Stomach smooth muscle (tissue), 2 donors: ENCODE measurements around the gene DBF4B.
"Not testable (repeated sequence)": the region's sequence is repeated elsewhere in the genome, so short reads cannot be mapped to it uniquely, and the experiment has no call there.

Experiments used
- H3K27ac ChIP-seq: one replicate; pipeline ENCODE4 v1.7.0; 2013; ENCODE audit warnings: mild to moderate bottlenecking, low read length, inconsistent platforms
- H3K27me3 ChIP-seq, 2 donors: one replicate each; pipeline ENCODE4 v1.7.0; 2013; ENCODE audit warnings: low read length in 2 of 2; ENCODE audit not compliant: insufficient read depth in 2 of 2, control insufficient read depth in 1 of 2
- H3K36me3 ChIP-seq, 2 donors: one replicate each; pipeline ENCODE4 v1.7.0; 2013; ENCODE audit warnings: low read length in 2 of 2; ENCODE audit not compliant: control insufficient read depth in 2 of 2, insufficient read depth in 2 of 2
- H3K4me1 ChIP-seq: one replicate; pipeline ENCODE4 v1.7.0; 2013; ENCODE audit warnings: low read length; ENCODE audit not compliant: control insufficient read depth, insufficient read depth
- H3K4me3 ChIP-seq, 2 donors: one replicate each; pipeline ENCODE4 v1.7.0; 2013; ENCODE audit warnings: low read length in 2 of 2
- H3K9ac ChIP-seq, 2 donors: one replicate each; pipeline ENCODE4 v1.7.0; 2013; ENCODE audit warnings: low read length in 2 of 2, mild to moderate bottlenecking in 1 of 2
- H3K9me3 ChIP-seq, 2 donors: one replicate each; pipeline ENCODE4 v1.7.0; 2013; ENCODE audit warnings: low read length in 2 of 2; ENCODE audit not compliant: control insufficient read depth in 2 of 2
- donor health status: healthy.
- donor health status: Pancreatic carcinoma.

The DBF4B gene

DNA sequence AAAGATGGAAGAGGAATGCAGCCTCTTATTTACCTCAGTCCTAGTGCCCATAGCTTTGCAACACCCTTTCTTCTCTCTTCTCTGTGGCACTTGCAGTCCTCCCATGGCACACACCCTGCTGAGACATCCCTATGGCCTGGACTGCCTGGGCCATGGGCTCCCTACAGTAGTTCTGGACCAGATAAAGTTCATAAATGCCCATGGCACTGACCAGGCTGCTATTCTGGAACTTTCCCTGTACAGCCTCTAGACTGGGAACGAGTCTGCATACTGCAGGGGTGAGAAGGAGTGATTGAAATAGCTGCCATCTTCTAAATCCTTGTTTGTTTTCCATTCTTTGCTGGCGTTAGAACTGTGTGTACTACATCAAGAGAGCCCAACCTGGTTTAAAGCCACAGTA is 25.8 kb downstream of the DBF4B start:
- Histone ChIP-seq H3K4me3 (no peak overlapping the region), H3K36me3 (peaks cover 5 to 18% of the 10 kb centered on the region in 2 donors), H3K9ac (no peak overlapping the region), H3K4me1 (no peaks in the 10 kb centered on the region), H3K27ac (no peak overlapping the region), H3K27me3 (no peaks in the 10 kb centered on the region), H3K9me3 (no peaks in the 10 kb centered on the region)

DNA sequence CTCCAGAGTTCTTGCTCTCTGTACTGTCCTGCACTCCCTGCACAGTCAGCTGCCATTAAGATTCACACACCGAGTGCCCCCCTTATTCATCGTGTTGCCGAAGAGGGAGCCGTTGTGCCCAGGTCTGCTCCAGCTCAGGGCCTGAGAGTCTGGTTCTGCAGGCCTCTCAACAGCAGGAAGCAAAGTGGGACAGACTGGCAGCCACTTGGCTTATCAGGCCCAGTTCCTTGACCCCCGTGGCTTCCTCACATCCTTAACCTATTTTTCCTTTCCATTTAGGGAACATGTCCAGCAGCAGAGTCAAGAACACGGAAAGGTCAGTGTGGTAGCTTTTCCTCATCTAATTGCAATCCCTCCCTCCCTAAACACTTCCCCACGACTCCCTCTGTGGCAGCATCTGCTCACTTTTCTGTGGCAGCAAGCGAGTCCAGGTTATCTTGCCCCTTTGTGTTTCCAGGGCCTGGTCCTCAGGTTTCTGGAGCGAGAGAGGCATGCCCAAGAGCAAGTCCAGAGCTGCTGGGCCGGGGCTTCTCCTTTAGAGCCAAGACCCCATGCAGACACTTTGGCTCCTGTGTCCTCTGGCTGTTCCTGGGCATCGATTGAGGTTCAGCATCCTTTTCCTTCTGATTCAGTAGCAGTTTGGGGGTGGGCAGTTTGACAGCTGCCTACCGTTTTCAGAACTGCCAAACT is 28.2 kb downstream of the DBF4B start:
- H3K4me3 ChIP-seq: no peak overlapping the region
- H3K4me1 ChIP-seq: no peaks in the 10 kb centered on the region
- no peak overlapping the region for H3K27ac ChIP-seq
- no peaks in the 10 kb centered on the region for H3K9me3 ChIP-seq
- H3K36me3 ChIP-seq: peaks cover 0 to 3% of the 10 kb centered on the region in 2 donors
- no peaks in the 10 kb centered on the region for H3K27me3 ChIP-seq
- H3K9ac ChIP-seq: no peak overlapping the region

DNA sequence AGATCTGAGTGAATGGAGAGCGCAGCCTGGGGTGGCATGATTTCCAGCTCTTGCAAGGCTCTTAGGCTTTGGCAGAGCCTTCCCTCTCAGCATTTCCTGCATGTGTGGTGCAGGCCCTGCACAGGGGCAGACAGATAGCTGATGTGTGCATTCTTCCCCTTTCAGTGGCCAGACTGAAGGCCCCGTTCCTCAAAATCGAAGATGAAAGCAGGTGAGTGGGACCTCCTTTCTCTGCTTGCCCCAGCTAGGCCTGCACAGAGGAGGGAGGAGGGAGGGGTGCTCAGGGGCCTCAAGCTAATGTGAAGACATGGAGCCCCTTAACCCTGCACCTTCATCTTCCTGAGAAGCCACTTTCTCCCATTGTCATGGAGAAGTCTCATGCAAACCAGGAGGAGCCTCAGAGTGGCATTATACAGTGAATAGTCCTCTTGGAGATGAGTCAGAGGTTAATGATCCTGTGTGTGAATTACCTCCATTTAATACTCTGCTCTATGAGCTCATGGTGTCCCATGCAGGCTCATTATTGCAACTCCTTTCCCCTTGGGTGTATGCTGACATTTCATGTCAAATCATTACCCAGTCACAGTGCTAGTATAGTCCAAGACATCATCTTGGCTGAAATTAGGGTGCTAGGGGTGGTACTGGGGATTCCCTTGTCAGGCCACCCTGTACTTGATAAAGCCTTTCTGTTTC is 29.9 kb downstream of the DBF4B start:
- Histone ChIP-seq H3K4me3 (no peak overlapping the region), H3K27ac (no peak overlapping the region), H3K9me3 (no peaks in the 10 kb centered on the region), H3K27me3 (no peaks in the 10 kb centered on the region), H3K4me1 (no peaks in the 10 kb centered on the region), H3K36me3 (peaks cover 0 to 3% of the 10 kb centered on the region in 2 donors), H3K9ac (no peak overlapping the region)

DNA sequence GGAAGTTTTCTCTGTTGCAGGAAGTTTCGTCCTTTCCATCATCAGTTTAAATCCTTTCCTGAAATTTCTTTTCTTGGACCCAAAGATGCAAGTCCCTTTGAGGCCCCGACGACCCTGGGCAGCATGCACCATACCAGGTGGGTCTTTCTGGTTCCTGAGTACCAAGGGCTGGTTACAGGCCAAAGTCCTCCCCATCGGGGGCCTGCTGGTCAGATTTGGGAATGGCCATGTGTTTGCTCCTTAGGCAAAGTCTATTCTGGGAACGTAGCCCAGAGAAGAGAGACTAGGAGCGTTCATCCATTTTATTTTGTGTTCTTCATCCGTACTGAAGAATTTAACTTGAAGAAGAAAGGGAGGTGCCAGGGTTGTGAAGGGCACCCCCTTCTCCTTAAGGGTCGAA is 32.9 kb downstream of the DBF4B start:
- no peak overlapping the region for H3K9ac ChIP-seq
- H3K4me1 ChIP-seq: no peaks in the 10 kb centered on the region
- no peak overlapping the region for H3K4me3 ChIP-seq
- no peak overlapping the region for H3K27ac ChIP-seq
- H3K36me3 ChIP-seq: peaks cover 0 to 3% of the 10 kb centered on the region in 2 donors
- H3K9me3 ChIP-seq: no peaks in the 10 kb centered on the region
- no peaks in the 10 kb centered on the region for H3K27me3 ChIP-seq

DNA sequence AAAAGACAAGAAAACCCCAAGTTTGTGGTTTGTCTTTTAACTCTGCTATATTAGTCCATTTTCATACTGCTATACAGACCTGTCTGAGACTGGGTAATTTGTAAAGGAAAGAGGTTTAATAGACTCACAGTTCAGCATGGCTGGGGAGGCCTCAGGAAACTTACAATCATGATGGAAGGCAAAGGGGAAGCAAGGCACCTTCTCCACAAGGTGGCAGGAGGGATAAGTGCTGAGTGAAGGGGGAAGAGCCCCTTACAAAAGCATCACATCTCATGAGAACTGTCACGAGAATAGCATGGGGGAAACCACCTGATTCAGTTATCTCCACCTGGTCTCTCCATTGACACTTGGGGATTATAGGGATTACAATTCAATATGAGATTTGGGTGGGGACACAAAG is 36.8 kb downstream of the DBF4B start:
- H3K4me3 ChIP-seq: no peak overlapping the region
- no peaks in the 10 kb centered on the region for H3K9me3 ChIP-seq
- H3K9ac ChIP-seq: no peak overlapping the region
- H3K27ac ChIP-seq: no peak overlapping the region
- peaks cover 0 to 4% of the 10 kb centered on the region in 2 donors for H3K36me3 ChIP-seq
- no peaks in the 10 kb centered on the region for H3K4me1 ChIP-seq
- H3K27me3 ChIP-seq: no peaks in the 10 kb centered on the region

DNA sequence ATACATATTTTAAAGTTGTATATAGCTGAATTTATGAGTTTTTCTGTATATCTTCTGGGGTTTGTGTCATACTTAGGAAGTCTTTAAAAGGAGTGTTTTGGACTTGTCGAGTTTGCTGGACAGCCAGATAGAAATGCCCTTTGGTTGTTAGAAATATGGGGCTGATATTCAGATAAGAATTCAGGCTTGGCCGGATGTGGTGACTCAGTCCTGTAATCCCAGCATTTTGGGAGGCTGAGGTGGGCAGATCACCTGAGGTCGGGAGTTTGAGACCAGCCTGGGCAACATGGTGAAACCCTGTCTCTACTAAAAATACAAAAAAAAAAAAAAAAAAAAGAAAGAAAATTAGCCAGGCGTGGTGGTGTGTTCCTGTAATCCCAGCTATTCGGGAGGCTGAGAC is 37.3 kb downstream of the DBF4B start:
- not testable (repeated sequence) for H3K9ac ChIP-seq, H3K27ac ChIP-seq, H3K4me3 ChIP-seq, H3K27me3 ChIP-seq, H3K36me3 ChIP-seq, H3K9me3 ChIP-seq, H3K4me1 ChIP-seq

DNA sequence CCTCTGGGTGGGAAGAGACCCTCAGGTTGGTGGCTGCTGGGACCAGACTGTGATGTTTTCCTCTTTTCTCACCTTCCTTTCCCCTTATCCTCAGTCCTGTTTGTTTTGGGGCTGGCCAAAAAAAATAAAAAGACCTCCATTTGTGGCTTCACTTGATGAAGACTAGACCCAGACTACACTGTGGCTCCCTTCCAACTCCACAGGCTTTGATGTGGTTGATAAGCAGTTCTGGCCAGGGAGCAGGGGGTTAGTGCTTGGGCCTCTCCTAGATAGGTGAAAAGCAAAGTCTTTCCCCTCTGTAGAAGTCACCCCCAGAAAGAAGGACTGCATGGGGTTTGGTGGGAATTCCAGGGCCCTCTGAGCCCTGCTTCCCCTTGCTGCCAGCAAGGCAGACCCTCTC is 39.1 kb downstream of the DBF4B start:
- Histone ChIP-seq H3K36me3 (peaks cover 0 to 4% of the 10 kb centered on the region in 2 donors), H3K9ac (no peak overlapping the region), H3K27me3 (no peaks in the 10 kb centered on the region)

DNA sequence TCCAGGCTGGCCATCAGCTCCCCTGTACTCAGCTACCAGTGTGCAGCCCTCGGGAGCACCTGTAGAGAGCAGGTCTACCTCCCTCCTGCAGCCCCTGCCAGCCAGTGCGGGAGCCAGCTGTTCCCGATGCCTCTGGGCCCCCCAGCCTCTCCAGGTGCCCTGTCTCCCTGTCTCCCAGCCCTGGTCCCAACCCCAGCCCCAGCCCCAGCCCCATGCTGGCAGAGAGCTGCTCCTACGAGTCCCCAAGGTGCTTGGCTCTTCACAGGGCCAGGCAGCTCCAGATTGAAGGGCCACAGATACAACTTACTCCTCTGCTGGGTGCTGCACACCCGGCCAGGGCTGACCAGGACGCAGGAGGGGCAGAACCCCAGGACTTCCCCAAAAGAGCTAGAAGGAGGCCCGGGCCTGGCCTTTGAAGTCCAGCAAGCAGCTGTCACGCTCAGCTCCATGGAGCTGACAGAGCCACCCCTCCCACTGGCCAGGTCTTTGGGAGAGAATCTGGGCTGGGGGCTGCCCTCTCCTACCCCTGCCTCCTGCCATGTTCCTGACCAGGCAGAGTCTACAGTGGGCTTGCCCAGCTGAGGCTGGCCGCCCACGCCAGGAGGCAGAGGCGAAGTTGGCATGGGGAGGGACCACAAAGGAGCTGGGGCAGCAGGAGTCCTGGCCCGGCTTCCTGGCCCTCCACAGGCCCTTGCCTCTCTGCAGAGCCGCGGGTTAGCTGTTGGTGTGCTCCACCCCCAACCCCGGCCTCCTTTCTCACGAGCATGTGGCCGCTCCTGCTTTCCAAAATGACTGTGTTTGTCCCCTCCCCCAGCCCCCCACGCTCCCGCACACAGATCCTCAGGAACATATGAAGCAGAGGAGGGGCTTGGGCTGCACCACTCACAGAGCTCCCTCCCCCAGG is 40.9 kb downstream of the DBF4B start:
- H3K9ac ChIP-seq: peak overlapping the region in 1 of 2 donors; percentile 33
- H3K4me1 ChIP-seq: no peaks in the 10 kb centered on the region
- H3K27ac ChIP-seq: no peak overlapping the region
- H3K27me3 ChIP-seq: no peaks in the 10 kb centered on the region
- peak overlapping the region in 1 of 2 donors; percentile 44 for H3K4me3 ChIP-seq
- H3K36me3 ChIP-seq: peaks cover 0 to 4% of the 10 kb centered on the region in 2 donors
- no peaks in the 10 kb centered on the region for H3K9me3 ChIP-seq

More for the DNA sequence above, 39.1 kb downstream of the DBF4B start:
- H3K9me3 ChIP-seq: no peaks in the 10 kb centered on the region
- no peaks in the 10 kb centered on the region for H3K4me1 ChIP-seq
- H3K27ac ChIP-seq: no peak overlapping the region
- no peak overlapping the region for H3K4me3 ChIP-seq

DNA sequence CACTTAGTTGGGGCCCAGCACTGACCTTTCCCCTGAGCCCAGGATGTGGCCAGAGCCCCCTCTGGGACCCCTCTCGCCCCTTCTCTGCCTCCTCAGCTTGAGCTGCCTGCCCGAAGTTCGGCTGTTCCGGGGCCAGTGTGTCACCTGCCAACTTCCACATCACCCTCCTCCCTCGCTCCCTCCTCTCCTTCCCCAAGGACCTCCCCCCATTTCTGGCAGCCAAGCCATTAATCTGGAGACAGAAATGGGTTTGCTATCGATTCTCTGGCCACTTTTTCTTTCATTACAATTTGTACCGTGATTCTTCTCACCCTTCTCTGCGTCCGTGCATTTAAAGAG is 41.5 kb downstream of the DBF4B start:
- Histone ChIP-seq H3K27ac (no peak overlapping the region), H3K9ac (no peak overlapping the region), H3K27me3 (no peaks in the 10 kb centered on the region), H3K4me3 (peak overlapping the region in 1 of 2 donors; percentile 44), H3K36me3 (peaks cover 0 to 4% of the 10 kb centered on the region in 2 donors), H3K9me3 (no peaks in the 10 kb centered on the region), H3K4me1 (no peaks in the 10 kb centered on the region)

DNA sequence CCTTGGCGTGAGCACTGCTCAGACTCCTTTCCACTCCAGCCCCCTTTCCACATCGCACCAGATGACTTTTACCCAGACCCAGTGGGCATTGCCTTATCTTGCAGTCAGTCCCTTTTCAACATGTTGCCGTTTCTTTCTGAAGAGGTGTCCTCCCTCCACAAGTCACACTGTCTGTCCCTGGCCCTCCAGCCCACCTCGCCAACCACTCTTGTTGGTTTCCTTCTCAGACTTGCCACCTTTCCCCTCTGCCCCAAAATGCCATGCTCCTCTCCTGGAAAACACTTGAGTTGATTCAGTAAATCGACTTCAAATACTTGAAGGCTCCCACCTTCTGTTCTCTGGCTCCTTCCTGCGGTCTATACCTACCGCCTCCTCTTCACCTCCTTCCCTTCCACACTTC is 42.9 kb downstream of the DBF4B start:
- Histone ChIP-seq H3K9ac (no peak overlapping the region), H3K9me3 (no peaks in the 10 kb centered on the region), H3K4me3 (no peak overlapping the region), H3K27ac (no peak overlapping the region), H3K4me1 (no peaks in the 10 kb centered on the region), H3K36me3 (peaks cover 0 to 4% of the 10 kb centered on the region in 2 donors), H3K27me3 (no peaks in the 10 kb centered on the region)
